ENCODE measurements around the gene MAST1.
"Not testable (repeated sequence)": the region's sequence is repeated elsewhere in the genome, so short reads cannot be mapped to it uniquely, and the experiment has no call there.

Gene MAST1

DNA sequence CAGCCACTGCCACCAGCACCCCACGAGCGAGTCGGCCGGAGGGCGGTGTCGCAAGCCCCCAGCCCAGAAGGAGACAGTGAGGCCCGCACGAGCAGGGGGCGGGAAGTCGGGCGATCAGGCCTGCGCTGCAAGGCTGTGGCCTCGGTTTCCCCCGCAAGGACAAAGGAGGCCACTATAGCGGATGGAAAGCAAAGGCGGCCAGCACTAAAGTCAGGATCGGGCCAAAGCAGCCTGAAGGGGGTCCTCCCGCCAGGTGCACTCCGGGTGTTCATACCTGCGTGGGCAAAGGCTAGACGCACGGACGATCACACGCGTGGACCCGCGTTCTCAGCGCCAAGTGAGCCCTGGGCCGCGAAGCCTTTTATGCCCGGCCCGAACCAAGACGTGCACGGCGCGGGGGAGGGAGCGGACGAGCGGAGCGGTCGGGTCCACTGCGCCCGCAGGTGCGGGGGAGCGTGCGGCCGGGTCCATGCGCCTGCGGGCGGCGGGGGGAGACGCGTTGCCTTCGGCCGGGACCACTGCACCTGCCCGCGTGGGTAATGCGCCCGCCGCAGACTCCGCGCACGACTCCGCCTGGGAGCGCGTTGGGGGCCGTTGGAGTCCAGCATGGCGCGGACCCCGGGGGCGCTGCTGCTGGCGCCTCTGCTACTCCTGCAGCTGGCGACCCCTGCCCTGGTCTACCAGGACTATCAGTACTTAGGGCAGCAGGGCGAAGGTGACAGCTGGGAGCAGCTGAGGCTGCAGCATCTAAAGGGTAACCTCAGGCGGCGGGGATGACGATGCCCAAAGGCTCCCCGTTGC lies 36.6 kb upstream of the MAST1 start, which contains the start of the genes PRDX2 and THSD8:
Gene PRDX2 (minus strand): TSS at position 335 of the 801 bp plus-strand sequence. CDS start 539 bp downstream, outside the sequence.
Gene THSD8 (plus strand): TSS at position 604 of the 801 bp plus-strand sequence. CDS start 3 bp downstream, at position 607.
- DNase-seq, result peak; percentile 77

DNA sequence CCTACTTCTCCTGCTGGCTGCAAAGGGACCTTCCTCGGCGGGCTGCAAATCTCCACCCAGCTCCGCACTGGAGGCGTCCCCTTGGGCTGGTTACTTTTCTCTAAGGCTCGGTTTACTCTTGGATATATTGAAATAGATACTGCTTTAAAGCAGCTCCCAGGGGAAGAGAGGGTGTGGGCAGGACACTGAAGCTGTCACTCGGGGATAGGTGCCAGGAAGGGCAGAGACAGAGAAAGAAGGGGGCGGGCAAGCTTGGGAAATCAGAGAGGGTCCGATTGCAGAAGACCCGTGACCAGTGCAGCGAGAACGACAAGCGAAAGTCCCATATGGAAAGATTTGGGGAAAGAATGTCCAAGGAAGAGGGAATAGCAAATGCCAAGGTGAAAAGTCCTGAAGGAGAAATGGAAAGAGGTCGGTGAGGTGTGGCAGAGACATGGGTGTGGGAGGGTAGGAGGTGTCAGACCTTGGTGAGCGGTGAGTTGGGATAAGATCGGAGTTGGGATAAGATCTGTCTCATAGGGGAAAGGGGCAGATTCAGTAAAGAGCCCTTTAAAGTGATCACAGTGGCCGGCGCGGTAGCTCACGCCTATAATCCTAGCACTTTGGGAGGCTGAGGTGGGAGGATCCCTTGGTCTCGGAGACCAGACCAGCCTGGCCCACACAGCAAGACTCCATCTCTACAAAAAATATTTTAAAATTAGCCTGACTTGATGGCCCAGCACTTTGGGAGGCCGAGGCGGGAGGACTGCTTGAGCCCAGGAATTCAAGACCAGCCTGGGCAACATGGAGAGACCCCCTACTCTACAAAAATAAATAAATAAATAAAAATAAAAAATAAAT lies 35.8 kb upstream of the MAST1 start:
- no peak for DNase-seq

DNA sequence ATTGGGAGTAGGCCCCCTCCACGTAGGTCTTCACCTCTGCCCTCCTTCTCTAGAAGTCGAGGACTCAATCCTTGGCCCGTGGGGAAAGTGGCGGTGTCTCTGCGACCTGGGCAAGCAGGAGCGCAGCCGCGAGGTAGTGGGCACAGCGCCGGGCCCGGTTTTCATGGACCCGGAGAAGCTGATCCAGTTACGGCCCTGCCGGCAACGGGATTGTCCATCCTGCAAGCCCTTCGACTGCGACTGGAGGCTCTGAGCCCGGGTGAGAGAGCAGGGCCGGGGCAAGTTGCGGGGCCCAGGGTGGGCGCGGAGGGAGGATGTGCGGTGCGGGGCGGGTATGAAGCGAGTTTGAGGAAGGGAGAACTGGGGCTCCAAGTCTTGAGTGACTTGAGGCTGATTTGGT lies 34.3 kb upstream of the MAST1 start:
- no peak for DNase-seq

DNA sequence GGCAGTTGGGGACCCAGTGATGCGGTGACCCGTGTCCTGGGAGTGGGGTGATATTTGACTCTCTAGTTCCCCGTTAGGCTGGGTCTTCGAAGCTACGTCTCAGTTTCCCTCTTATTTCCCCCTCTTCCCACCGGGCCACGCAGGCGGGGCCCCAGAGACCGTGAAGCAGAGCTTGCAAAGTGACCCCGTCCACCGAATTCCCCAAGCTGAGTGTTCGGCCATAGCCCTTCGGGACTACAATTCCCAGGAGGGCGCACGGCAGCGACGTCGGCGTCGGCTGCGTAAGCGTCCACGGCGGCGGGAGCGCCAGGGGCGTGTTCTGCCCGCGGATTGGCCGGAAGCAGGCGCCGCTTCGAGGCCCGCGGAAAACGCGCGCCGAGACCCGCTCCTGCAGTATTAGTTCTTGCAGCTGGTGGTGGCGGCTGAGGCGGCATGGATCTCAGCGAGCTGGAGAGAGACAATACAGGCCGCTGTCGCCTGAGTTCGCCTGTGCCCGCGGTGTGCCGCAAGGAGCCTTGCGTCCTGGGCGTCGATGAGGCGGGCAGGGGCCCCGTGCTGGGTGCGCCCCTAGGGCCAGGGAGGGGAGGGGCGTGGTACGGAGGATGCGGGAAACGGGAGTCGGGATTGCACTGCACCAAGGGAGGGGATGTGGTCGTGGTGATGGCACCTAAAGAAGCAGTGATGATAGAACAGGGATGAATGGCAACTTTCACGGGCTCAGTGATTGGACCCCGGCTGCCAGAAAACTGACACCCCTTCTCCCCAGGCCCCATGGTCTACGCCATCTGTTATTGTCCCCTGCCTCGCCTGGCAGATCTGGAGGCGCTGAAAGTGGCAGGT lies 31.9 kb upstream of the MAST1 start, which contains the start of gene RNASEH2A:
Gene RNASEH2A (plus strand): TSS at position 343 of the 840 bp plus-strand sequence. CDS start 90 bp downstream, at position 433.
- peak; percentile 88 for DNase-seq

DNA sequence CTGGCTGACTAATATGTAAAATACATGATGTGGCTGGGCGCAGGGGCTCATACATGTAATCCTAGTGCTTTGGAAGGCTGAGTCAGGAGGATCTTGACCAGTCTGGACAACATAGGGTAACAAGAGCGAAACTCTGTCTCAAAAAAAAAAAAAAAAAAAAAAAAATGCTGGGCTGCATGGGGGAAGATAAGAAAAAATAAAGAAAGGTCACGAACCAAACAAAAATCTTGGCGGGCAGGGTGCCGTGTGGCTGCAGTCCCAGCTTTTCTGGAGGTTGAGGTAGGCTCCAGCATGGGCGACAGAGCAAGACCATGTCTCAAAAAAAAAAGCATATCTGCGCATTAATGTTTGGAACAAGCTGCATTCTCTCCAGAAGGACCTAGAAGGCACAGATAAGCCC lies 23.2 kb upstream of the MAST1 start:
- no peak for DNase-seq

DNA sequence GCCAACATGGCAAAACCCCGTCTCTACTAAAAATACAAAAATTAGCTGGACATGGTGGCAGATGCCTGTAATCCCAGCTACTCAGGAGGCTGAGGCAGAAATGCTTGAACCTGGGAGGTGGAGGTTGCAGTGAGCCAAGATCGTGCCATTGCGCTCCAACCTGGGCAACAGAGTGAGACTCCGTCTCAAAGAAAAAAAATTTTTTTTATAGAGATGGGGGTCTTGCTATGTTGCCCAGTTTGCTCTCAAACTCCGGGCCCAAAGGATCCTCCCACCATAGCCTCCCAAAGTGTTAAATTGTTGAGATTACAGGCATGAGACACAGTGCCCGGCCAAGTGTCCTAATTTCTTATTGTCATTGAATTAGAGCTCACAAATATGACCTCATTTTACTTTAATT lies 21.1 kb upstream of the MAST1 start:
- not testable (repeated sequence) for DNase-seq

DNA sequence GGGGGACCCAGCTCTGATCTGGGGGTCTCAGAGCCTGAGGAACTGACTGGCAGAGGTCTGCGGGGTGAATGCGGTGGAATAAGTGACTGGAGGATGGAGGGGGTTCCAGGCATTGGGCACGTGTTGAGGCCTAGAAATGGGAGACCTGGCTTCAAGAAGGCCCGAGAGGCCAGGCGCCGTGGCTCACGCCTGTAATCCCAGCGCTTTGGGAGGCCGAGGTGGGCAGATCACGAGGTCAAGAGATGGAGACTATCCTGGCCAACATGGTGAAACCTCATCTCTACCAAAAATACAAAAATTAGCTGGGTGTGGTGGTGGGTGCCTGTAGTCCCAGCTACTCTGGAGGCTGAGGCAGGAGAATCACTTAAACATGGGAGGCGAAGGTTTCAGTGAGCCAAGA lies 20.5 kb upstream of the MAST1 start:
- DNase-seq, result not testable (repeated sequence)

DNA sequence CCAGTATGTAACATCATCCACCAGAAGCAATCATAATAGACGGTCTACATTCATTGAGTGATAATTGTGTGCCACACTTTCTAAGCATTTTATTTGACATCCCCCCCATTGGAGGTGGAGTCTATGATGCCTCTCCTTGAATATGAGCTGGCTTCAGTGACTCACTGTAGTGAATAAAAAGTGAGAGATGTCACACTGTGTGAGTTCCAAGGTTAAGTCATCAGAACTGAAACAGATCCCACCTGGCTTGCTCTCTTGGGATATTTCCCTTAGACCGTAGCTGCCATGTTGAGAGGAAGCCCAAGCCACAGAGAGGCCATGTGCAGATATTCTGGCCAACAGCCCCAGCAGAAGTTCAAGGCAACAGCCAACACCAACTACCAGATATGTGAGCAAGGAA lies 16.6 kb upstream of the MAST1 start:
- no peak for DNase-seq

DNA sequence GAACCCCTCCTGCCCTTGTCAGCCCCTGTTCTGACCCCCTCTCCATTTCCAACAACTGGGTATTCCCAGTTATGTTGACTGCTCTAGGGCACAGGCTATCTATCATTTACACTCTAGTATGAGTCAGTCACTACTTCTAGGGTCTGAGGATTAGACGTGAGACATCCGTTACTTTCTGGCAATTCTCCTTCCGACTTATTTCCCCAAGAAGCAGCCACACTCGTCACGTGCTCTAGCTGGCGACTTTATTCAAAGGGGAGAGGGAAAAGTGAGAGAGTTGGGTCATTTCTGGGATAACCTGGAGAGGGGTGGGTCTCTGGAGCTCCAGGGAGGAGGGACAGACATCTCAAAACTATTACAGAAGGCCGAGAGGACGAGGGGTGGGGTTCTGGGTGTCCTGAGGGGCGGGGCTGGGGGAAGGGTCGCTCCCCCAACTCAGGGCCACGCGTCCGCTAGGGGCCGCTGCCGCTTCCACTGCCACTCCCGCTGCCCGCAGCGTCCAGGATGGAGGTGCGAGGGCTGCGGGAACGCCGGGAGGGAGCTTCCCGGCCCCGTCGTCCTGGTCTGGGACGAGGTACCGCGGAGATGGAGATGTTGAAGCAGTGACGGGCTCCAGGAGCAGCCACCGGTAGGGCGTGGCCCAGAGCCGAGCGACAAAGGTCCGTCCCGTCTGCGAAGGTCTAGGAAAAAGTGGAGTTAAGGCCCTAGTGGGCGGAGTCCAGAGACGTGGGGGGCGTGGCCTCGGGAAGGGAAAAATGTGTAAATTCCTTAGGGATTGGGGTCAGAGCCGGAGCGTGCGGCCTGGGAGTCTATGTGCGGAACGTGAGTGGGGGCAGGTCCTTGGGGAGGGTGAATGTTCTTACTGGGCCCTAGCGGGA lies 12.8 kb upstream of the MAST1 start:
- no peak for DNase-seq

DNA sequence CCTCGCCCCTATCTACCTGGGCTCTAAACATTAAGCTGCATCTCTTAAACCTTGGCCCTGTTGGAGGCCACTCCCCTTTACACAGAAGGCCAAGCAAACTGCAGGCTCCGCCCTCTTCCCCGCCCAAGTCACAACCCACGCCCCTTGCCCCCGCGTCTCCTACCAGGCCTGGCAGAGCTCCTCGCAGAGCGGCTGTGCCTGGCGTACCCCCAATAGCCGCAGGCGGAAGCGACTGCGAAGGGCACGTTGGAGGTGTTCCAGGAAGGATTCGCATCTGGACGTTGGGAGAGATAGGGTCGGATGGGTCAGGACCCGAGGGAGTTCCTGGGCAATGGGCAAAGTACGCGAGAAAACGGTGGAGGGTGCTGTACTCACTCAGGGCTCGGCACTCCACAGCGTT lies 9.8 kb upstream of the MAST1 start:
- DNase-seq, result no peak

DNA sequence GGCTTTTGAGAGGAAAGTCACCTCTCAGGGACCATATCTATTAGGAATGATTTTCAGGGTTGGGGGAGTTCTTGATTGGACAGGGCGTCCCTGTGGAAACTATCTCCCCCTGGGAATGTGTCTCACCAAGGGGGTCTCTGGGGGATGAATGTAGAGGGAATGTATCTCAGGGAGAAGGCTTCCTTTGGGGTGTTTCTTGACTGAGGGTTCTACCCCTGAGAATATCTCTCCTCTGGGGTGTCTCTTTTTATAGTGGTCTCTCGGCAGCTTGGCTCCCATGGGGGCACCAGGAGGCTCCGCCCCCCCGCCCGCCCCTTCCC lies 4.9 kb upstream of the MAST1 start:
- no peak for DNase-seq

DNA sequence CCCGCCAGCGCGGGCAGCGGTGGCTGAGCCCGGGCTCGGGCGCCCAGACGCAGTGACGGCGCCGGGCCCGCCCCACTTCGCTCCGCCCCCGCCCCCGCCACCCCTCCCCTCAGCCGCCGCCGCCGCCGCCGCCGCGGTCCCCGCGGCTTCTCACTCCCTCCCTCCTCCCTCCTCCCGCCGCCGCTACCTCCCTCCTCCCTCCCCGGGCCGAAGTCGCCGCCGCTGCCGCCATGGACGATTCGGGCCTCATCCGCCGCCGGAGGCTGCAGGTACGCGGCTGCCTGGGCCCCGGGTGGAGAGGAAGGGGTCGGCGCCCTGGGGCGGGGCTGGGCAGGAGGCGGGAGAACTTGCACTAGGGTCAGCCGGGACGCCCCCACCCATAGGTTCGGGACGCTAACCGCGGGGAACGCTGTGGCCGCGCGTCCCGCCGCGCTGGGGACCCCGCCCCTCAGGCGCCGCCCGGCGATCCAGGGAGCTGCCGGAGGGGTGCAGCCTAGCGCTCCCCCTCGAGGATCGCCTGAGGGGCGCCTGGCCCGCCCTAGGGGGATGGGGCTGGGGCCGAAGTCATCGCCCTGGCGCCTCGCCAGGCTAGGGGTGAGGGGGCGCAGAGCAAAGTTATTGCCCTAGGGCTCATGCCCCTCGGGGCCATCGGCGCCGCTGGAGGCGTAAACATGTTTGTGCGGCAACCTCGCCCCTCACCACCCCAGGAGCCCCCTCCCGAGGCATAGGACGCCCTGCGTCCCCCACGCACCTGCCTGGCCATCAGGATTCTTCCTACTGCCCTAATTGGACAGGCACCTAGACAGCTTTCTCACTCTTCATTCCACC lies 4.4 kb upstream of the MAST1 start:
- DNase-seq, result peak; percentile 53

DNA sequence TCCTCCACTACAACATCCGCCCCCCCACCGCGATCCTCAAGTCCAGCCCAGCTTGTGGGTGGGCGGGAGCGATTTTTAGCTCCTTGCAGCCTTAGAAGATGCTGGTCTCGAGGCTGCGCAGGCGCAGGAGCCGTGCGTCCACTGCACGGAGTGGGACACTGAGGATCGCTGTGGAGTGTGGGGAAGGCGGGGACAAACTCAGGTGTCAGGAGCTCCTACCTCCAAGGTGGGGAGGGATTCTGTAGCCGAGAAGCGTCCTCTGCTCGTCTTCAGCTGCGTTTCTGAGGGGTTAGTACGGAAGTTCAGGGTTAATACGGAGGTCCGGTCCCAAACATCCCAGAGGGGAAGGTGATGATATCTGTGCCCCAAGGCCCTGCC lies 3.8 kb upstream of the MAST1 start, which contains the start of gene RTBDN:
Gene RTBDN (minus strand): TSS at position 14 of the 378 bp plus-strand sequence. CDS start 4,600 bp downstream, outside the sequence.
- DNase-seq, result no peak

DNA sequence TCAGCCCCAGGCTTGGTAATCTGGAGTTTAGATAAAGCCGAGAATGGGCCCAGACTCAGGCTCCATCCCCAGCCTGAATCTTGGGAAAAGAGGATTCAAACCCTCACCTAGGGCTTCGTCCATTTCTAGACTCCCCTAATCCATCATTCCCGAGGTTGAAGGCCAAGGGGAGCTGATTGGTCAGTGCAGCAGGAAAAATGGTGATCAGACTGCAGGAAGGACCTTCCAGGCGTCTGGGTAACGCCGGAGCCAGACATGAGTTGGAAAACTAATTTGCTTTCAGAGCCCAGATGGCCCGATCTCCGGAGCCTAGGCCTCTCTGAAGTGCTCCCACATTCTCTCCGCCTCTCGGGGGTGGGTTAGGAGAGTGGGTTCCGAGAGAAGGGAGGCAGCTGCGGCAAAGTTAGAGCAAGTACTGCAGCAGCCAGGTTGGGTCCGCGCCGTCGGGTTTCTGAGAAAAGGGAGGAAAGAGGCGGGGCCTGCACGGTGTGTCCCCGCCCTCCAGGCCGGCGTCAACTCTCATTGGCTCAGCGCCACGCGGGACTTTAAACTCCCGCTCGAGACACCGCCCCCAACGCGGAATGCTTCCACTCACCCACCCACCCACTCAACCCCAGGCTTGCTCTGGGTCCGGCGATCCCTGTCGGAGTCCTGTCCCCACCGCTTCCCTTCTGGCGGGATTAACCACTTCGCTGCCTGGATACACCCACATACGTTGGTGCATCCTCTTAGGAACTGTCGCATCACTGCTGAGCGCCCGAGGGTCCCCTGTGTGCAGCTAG lies 3.1 kb upstream of the MAST1 start:
- no peak for DNase-seq

DNA sequence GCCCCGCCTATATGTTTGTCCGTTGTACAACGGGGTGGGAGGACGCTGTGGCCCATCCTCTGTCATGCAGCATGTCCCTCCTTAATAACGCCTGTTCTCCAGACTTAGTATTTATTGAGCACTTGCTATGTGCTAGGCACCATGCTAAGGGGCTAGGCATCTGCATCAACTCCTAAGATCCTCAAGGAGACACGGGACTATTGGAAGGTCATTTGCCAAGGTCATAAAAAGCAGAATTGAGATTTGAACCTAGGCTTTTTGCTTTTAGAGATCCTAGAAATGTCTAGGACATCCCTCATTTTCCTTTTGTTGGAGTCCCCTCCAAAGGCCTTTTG lies 1.8 kb upstream of the MAST1 start:
- DNase-seq, result no peak

DNA sequence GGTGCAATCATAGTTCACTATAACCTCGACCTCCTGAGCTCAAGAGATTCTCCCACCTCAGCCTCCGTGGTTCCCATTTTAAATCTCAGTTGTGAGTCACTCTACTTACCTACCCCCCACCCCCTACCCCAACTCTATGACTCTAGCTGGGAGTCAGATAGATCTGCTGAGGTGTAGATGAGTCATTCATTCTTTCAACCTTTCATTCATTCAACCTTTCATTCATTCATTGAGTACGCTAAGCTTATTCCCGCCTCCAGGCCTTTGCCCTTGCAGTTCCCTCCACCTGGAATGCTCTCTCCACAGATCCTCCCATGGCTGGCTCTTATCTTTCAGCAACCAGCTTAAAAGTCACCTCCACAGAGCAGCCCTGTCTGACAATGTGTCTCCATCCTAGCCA lies 1.1 kb upstream of the MAST1 start:
- no peak for DNase-seq

DNA sequence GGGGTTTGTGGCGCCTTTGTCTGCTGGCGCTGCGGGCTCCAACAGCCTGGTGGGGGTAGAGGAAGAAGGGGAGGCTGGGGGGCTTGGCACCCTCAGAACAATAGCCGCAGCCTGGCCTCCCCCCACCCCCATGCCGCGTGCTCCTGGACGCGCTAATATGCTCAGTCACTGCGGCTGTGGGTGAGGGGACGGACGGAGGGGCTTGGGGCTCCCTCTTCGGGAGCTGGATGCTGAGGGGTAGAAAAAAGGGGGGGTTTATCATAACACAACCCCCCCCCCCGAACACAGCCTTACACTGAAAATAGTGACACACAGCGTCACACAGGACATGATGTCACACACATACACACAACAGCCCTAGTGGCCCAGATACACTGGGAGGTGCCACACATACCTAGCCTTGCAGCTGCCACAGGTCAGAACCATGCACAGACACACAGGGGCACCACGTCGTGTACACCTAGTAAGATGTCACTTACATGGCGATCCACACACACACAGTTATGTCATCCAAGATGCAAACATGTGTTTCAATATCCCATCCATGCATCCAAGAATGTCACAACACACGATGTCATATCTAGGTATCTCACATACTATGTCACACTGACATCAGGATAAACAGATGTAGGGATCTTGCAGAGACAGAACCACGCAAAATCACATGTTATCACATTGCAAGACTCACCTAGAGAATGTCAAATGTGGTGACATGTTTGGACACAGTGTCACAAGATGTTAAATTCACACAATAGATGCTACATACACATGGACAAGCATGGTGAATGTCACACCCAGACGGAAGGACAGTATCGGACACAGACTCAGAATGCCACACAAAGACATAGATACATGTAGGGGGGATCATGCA lies 806 bp downstream of the MAST1 start:
- DNase-seq, result no peak

DNA sequence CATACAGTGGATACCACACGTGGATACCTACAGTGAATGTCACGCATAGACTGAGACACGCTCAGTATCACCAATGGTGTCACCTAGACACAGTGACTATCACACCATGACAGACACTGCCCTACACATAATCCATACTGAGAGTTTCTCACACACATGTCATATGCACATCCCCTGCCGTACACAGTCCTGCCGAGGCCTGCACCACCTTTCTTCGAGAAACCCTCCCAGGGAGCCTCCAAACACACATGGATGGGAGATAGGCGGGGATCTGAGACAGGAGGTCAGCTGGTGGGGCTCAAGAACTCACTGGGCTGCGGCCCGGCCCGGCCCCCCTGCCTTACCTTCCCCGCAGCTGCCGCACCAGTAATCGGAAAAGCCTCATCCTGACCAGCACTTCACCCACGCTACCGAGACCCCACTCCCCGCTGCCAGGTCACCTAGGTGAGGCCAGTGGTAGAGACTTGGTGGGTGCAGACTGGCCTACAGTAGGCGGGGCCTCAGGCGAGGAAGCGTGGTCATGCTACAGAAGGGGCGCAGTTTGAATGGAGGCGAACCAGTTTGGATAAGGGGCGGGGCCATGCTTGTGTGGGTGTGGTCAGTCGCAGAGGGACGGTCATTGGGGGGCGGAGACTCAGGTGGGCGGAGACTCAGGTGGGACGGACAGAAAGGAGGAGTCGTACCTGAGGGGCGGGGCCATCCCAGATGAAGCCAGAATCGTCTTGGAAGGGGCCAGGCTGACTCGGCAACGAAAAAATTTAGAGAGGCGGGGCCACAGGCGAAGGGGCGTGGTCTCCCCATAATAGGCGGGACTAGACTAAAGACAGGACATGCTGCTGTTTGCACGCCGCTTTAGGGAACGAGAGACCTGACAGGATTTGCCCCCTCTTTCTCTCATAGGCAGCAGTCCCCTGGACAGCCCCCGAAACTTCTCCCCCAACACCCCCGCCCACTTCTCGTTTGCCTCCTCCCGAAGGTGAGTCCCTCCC lies 2.1 kb downstream of the MAST1 start:
- no peak for DNase-seq

All from activated T-cell treated with anti-CD3 and anti-CD28 coated beads, Interleukin-2, amount 50 U/mL, for 1 hour (primary cell).